CD4-positive, alpha-beta T cell treated with Interleukin-15 for 1 hour (primary cell): ENCODE results near the gene APCDD1L.

Source experiments
- DNase-seq: peaks from one replicate; pipeline ENCODE4 v3.0.0-alpha.2; 2020

Gene APCDD1L

DNA sequence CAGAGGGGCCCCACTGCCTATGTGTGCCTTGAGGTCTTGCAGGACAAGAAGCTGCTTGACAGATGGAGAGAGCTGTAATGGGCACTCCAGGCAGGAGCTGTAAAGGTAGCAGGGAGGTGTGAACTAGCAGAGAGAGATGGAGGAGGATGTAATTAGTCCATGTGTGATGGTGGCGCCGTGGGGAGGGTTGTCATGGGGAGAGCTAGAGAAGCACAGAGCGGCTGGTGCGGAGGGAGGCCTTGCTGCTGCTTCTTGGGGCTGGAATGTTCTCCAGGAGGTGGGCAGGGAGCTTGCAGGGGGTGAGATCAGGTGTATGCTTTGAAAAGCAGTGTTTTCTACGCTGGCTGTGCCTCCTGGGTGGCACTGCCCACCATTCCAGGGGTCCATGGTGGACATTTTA is 32.1 kb downstream of the APCDD1L start:
- no peak for DNase-seq

DNA sequence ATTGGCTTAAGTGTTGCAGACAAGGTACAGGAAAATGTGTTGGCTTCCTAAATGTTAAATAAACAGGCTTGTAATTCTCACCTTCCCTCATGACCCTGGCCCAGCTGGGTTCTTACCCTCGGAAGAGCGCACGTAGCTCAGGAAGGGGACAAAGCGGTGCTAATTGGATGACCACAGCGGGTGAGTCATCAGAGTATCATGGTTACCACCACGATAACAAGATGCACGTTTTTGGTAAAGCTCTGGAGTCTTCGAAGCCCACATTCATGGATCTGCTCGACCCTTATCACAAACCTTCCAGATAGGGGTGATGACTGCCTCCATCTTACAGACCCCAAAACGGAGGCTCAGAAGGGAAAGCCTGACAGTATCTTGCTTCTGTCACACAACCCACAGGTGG is 32.8 kb downstream of the APCDD1L start:
- no peak for DNase-seq

DNA sequence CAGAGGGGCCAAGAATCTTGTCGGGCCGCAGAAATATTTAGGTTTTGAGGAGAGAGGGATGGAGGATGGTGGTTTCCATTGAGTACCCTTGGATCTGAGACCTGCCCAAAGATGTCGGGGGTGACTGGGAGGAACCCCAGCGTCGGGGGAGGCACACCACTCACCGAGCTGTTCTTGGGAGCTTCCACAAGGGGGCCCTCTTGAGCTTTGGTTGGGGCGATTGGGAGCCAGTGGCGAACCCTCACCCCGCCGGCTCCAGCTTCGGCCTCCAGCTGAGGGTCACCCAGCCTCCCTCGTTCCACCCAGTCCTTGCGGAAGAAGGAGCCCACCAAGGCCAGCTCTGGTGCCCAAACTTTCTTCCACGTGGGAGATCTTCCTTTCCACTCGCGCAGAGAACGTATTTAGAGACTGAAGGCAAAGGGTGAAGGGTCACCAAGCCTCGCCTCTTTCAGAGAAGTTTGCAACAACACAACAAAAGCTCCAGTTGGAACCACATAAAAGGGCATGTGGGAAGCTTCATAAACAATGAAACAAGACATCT is 33.6 kb downstream of the APCDD1L start:
- peak; percentile 26 for DNase-seq

DNA sequence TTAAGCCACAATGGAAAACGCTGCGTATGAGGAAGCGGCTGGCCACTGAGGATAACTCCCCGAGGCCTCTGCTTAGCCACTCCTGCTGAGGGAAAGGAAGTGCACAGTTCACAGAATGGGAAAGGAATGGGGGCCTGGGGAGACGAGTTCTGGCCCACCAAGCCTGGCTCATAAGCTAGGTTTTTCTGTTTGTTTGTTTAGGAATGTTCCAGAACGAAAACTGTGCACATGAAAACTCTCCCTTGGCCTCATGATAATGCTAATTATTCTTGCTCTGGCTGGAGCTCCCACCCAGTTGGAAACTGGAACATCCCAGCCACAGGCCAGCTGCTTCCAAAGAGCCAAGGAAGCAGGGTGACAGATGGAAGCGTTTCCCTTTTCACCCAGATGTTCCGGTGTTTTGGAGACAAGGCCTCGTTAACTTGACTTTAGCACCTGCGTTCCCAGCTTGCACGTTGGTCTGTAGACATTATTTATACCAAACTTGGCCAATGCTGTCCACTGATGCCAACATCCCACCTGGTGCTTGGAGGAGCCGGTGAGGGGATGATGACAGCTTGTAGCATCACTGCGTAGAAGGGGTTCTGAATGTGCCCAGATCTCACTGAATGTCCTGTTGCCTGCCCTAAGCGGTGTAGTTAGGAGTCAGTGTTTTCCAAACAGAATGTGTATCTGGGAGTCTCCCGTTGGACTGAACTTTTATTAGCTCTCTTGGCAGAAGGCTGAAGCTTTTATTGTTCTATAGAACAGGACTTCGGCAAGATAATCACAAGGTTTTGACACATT is 34.5 kb downstream of the APCDD1L start:
- DNase-seq = no peak

DNA sequence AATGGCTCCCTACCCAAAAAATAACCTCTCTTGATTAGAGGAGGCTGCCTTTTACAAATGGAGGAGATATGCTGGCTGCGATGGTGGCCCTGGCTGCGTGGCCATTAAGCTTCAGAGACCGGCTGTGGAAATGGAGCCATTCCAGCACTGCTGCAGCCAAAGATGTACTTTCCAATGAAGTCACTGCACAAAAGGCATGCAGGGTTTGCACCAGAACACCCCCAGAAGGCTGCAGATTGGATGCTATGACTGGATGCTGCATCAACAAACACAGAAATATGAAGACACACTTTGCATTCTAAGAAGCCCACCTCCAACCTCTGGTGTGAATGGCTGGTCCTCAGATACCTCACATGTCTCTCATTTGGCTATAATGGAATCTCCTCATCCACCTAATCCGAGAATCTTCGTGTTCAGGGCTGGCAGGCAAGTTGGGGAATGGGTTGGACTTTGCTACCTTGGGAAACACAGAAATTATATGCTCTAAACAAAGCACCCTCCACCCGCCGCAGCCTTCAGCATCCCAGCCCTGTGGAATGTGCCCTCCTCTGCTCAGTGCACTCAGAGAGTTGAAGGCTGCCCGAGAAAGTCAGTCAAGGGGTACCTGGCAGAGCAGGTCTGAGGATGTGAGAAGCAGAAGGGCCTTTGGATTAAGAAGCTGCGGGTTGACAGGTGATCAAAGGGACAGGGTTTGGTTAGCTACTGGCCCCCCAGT is 35.3 kb downstream of the APCDD1L start:
- DNase-seq = no peak

DNA sequence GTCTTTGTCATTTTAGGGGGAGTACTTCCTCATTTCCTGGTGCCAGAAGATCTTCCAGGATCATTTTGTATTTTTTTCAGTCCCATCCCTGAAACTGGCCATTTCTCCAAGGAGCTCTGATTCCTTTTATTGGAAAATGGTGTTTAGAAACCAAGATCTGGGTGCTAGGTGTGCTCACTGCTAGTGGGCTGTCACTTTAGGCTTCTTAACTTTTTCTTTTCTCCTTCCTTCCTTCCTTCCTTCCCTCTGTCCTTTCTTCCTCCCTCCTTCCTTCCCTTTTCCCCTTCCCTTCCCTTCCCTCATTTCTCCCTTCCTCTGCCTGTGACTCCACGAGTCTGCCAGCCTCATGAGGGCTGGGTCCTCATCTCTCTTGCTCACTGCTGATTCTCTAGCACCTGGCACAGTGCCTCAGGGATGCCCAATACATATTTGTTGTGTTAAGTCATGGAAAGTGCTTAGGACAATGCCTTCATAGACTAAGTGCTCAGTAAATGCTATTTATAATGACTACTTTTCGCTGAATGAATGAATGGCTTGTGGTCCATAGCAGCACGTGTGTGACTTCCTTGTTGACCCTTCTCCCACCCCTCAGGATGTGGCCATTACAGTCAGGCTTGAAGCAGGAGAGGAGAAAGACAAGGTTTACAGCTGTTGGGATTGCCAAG is 36.9 kb downstream of the APCDD1L start:
- no peak for DNase-seq

DNA sequence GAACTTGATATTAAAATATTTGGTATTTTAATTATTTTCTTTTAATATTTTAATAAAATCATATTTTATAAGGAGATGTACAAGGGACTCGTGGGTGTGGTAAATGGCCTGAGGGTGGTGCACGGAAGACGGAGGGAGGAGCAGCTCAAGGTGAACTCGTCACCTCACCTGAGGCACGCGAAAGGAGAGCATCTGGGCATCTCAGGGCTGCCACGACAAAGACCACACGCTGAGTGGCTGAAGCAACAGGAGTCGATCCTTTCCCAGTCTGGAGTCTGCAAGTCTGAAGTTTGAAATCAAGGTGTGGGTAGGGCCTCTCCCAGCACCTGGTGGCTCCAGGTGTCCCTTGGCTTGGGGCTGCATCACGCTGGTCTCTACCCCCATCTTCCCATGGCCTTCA is 39.7 kb downstream of the APCDD1L start:
- DNase-seq = no peak

DNA sequence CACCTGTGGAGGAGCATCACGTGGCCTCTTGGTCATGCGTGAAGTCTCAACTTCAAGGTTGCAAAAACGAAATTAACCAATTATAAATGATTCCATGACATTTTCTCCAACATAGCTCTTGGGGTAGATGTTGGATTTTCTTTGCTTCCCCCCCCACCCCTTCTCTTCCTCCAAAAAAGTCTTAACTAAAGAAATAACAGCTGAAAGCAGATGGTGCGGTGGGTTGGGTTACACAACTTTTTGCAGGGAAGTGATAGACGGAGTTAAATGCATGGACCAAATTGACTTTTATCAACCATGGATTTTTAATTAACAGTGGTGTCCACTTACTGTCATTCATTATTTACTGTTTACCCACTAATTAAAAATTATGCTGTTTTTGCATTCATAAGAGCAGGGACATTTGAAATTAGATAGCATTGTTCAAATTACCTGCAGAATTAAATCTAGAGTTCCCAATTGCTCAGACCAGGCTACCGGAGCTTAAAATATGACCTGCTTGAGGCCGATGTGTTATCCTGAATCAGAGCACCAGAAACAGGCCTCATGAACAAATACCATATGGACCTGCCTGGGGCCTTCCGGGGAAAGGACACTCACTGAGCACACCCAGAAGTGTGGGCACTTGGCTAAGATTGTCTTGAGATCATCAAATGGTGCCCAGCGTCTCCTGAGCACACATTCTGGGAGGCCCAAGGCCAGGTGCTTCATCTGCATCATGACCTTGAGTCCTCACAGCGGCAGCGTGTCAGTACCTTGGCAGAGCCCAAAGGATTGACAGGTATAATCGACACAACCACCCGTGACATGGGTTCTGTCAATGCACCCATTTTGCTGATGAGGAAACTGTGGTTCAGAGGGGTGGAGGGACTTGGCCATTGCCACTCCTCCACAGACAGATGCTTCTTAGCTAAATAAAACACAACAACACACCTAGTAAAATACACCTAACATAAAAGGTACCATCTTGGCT is 41.5 kb downstream of the APCDD1L start:
- DNase-seq = no peak

DNA sequence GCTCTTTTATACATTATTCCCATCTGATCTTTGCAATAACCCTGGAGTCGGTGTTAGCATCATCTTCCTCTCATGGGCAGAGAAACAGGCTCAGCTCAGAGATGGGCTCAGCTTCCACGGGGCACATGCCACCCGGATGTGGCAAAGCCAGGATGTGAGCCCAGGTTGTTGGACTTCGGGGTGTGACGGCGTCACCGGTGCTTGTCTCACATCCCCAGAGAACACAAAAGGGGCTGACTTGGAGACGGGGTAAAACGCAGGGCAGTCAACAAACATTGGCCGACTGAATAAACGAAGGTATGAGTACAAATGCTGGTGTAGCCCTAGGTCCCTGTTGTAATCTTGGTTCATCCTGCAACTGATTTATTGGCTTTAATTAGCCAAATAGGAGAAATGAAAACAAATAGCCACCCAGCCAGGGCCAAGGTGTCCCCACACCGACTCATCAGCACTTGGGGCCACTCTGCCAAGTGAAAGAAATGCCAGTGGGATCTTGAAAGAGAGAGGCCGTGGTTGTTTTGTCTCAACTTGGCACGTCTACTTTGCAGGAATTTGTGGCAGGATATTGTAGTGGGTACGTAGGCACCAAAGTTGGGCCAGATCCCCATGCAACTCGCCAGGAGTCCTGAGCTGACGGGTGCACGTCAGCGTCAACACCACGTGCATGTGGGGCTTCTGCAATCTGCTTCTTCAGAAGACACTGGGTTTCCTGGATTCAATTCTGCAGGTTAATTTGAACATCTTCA is 42.8 kb downstream of the APCDD1L start:
- no peak for DNase-seq

DNA sequence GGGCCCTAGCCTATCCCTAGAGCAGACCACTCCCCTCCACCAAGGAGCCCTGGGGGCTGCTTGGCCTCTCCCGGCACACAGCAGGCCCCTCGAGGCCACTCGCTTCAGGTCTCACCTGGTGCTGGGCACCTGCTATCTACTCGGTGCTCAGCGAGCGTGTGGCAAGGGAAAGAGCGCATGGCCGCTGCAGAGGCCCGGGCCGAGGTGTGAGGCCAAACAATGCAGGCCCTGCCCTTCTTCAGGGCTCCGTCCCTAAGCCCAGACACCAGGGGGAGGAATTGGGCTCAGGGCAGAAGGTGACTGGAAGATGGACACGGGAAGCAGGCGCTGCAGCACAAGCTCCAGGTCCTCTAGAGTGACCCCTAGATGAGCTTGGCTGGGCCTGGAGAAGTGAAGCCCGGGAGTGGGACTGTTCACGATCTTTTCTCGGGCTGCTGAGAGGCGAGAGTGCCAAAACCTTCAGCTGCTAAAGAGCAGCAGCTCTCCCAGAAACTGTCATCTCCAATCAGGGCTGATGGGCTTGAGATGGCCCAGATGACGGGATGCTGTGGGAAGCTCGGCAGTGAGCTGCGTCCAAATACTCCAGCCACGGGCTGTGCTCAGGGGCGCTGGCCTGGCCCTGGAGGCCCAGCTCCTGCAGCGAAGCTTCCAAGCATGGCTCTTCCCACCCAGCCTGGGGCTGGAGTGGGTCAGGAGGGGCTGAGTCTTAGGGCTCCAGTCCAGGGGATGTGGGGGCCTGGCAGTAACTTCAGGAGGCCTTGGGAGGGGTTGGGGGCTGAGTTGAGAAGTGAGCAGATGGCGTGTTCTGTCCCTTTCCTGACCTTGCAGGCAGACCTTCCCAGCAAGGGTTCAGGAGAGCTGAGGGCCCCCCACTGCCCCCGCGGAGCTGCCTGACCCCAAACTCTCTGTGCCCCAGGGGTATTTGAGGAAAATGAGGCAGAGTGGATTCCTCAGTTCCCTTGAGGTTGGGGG is 43.7 kb downstream of the APCDD1L start:
- DNase-seq = no peak

DNA sequence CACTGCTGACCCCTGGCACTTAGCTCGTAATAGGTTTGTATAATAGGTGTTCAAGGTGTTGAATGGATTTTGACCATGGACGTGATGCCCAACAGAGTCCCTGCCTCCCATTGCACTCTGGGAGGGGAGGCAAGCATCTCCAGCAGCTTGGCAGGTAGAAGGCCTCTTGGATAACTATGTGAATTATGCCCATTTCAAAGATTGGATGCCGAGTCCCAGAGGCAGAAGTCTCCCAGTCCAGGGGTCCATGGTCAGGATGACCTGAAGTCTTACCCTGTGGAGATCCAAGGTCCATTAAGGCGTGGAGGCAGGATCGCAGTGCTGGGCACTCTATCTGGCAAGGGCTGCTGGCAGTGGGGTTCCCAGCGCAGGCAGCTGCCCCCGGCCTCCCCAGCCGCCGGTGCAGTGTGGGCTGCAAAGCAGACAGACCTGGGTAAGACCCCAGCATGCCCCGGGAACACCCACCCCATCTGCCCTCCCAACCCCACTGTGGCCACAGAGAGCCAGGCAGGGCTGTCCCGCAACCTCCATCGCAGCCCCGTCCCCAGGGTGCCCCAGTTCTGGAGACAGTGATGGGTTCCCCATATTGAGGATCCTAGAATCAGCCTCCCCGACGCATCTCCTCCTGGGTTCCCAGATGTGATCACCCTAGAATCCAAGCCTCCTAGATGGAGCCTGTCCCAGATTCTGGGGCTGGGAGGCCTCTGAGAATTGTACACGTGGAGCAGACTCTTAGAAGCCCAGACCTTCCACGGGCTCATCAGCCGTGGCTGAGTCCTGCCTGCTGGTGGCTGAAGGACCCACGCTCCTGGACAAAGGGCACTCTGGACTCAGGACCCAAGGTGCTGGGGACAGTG is 44.6 kb downstream of the APCDD1L start:
- no peak for DNase-seq

DNA sequence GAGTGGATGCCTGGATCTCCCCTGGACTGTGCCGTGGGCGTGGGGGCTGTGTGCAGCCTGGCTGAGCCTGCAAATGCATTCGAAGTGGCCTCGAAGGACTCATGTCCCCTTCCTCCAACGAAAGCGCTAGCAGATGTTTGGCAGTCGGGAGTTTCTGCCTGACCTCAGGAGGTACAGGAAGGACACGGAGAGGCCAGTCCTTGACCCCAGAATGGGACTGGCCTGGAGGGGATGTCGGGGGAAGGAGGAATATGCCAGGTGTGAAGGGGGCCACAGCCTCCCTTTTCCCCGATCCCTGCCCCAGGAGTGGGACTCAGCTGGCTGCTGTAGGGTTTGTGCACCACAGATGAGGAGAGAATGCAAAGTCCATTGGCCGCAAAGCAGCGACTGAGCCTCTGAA is 45.6 kb downstream of the APCDD1L start:
- no peak for DNase-seq

DNA sequence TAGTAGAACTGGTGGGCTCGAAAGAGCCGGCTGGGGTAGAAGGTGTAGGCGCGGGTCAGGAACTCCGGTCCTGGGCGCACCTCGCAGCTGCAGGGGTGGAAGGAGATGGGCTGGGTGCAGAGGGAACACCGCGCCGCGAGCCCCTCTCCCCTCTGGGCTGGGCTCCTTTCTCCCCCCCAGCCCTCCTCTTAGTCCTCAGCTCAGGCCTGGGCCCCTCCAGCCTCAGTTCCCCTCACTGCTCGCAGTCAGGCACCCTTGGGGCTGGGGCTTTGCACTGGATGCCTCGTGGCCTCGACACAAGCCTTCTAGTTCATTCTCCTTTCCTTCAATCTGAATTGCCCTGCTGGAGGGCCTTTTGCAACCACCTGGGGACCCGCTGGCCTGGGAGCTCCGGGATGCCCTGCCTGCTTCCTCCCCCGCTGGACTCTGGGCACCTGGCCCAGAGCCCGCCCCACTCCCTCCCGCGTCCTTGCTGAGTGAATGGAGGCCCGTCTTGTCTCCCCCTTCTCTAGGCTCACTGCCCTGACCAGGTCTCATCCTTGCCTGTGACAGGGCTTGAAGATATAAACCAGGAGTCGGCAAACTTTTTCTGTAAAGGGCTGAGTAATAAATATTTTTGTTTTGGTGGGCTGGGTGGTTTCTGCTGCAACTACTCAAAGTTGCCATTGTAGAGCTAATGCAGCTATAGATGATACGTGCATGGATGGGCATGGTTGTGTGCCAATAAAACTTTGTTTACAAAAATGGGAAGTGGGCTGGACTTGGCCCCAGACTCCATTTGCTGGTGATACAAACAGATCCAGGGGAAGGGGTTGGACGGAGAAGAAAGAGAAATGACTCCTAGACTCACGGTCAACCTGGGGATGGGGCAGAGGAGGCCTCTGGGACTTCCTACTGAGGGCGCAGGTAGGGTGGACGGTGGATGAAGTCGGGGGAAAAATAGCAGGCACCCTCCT is 47.3 kb downstream of the APCDD1L start:
- no peak for DNase-seq

DNA sequence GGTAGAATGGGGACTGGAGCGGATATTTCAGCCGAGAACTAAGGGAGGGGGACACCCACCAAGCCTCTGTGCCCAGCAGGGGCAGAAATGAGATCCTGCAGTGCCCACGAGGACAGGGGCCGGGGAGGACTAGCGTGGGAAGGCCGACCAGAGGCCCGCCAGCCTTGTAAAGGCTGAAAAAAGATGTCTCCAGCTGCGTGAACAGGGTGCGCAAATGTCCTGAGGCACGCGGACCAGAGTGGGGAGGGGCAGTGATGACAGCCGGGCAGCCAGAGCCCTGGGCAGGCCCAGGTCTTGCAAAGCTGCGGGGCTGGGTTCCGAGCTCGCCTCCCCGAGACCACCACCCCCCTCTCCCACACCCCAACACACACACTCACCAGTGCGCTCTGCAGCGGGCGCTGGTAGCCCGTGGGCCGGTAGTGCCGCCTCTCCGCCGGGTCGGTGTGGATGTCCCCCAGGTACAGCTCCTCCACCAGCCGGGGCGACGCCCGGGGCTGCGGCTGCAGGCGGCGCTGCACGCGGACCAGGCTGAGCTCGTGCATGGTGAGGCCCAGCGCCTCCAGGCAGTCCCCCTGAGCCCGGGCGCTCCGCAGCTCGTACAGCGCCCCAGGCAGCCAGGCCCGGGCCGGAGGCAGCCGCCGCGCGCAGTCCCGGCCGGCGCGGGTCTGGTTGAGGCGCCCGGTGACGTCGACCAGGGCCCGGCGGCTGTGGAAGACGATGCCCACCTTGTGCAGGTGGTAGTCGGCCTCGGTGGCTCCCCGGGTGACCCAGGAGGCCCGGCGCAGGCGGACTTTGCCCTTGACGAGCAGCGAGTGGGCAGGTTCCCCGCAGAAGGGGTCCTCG is 48.2 kb downstream of the APCDD1L start:
- DNase-seq = no peak

DNA sequence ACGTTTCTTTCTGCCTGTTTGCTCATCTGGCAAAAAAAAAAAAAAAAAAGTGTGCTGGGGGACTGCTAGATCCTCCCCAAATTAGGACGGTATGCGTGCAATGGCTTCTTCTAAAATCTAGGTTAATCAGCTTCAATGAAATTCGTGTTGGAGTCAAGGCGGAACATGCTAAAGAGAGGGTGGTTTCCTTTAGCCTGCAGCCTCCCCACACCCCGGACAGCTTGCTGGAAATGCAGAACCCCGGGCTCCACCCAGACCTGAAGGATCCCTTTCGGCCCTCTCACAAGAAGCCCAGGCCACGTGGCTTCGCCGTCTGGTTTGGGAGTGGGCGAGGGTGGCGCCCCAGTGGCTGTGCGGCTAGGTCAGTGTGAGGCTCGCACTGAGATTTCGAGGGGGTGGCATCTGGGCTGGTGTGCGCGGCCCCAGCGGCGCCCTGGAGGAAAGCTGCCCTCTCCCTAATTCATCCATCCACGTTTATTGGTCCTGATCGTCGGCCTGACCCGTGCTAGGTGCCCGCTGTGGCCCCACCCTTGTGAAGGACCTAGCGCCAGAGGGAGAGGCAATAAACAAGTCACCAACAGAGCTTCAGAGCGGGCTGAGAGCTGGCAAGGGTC is 49.0 kb downstream of the APCDD1L start:
- no peak for DNase-seq

DNA sequence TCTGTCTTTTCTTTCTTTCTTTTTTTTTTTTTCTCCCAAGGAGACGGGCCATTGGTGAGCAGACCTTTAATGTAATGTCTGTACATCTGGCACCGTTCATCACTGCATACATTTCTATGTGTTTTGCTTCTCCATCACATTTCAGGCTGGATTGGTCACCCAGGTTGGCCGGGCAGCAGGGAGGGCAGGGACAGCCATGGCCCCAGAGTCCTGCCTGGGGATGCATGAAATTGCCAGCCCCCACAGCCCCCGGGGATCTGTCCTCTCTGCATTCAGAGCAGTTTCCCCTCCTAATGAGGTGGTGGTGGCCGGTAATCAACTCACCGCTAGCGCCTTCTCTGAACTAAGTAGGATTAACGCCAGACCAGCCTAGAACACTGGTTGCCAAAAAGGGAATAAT is 50.4 kb downstream of the APCDD1L start:
- DNase-seq = no peak

DNA sequence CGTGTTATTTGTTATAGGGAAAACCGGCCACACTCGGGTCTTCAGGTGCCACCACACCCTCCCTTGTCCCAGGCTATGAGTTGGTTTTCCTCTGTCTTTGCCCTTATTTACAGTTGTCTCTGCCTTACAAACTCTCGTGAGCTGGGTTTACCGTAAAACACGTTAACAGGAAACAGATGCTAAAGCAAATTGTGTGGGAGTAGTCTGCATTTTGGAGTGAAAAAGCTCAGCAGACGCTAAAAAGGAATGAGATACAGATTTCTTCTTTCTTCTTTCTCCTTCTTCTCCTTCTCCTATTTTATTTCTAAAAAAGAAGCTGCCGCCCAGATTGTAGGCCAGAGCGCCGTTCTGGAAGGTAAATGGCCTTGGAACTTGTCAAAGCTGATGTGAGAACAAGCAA is 51.9 kb downstream of the APCDD1L start:
- DNase-seq = no peak
